Keratinocyte (primary cell): ENCODE results near the gene IRAK2. TPM values are rescaled to one million over a fixed set of nuclear protein-coding genes. Genes with fewer than 3 reads are reported as not detected.
A peak's percentile ranks its signal among the peaks of the same experiment; 100 is the strongest.

Experiments used
- DNase-seq: peaks from one replicate; pipeline ENCODE4 v3.0.0-alpha.2; 2011; ENCODE audit warnings: low read depth, missing footprints, low spot score
- FAIRE-seq: peaks from 2 replicates; lab custom pipeline; 2011; peaks lifted over from hg19 to GRCh38; lab: Jason Lieb, UNC
- H2AFZ ChIP-seq: 2 replicates; pipeline ENCODE4 v1.6.0; 2012; ENCODE audit warnings: low read length, control low read depth, inconsistent platforms; ENCODE audit not compliant: control insufficient read depth
- H3K27ac ChIP-seq: 2 replicates; pipeline ENCODE4 v1.5.1; 2011; ENCODE audit warnings: low read length; ENCODE audit not compliant: control insufficient read depth, insufficient read depth
- H3K27me3 ChIP-seq: 3 replicates; pipeline ENCODE4 v1.6.0; 2011; ENCODE audit warnings: low read length; ENCODE audit not compliant: control insufficient read depth, insufficient read depth; ENCODE audit errors: extremely low read depth
- H3K36me3 ChIP-seq, 2 experiments: 2 replicates in 1 of 2; 3 replicates in 1 of 2; pipeline ENCODE4 v1.5.1; 2011; ENCODE audit warnings: low read length in 2 of 2, mild to moderate bottlenecking in 1 of 2; ENCODE audit not compliant: control insufficient read depth in 2 of 2, insufficient read depth in 2 of 2; ENCODE audit errors: extremely low read depth in 1 of 2
- H3K4me1 ChIP-seq: 3 replicates; pipeline ENCODE4 v1.5.1; 2011; ENCODE audit warnings: low read length; ENCODE audit not compliant: control insufficient read depth, insufficient read depth; ENCODE audit errors: extremely low read depth
- H3K4me2 ChIP-seq: 3 replicates; pipeline ENCODE4 v1.6.0; 2011; ENCODE audit warnings: low read depth, low read length; ENCODE audit not compliant: control insufficient read depth, insufficient read depth; ENCODE audit errors: extremely low read depth
- H3K4me3 ChIP-seq, 3 experiments: fragments of 200-600 bp in 1 of 3; sonication (generic) in 1 of 3; 2 replicates in 2 of 3; 3 replicates in 1 of 3; pipeline ENCODE4 v1.5.1; 2011 to 2016; ENCODE audit warnings: low read length in 3 of 3, mild to moderate bottlenecking in 3 of 3, control low read depth in 2 of 3, inconsistent platforms in 1 of 3, low read depth in 1 of 3, mixed read lengths in 1 of 3, mixed run types in 1 of 3, moderate library complexity in 1 of 3; ENCODE audit not compliant: control insufficient read depth in 2 of 3, insufficient read depth in 2 of 3; ENCODE audit errors: extremely low read depth in 1 of 3
- H3K79me2 ChIP-seq: 2 replicates; pipeline ENCODE4 v1.6.0; 2012; ENCODE audit warnings: low read length; ENCODE audit not compliant: control insufficient read depth, insufficient read depth
- H3K9ac ChIP-seq: 3 replicates; pipeline ENCODE4 v1.6.0; 2011; ENCODE audit warnings: low read length; ENCODE audit not compliant: control insufficient read depth, insufficient read depth; ENCODE audit errors: extremely low read depth
- H3K9me1 ChIP-seq: 3 replicates; pipeline ENCODE4 v1.6.0; 2011; ENCODE audit warnings: low read length; ENCODE audit not compliant: control insufficient read depth, insufficient read depth; ENCODE audit errors: extremely low read depth
- H3K9me3 ChIP-seq: 2 replicates; pipeline ENCODE4 v1.5.1; 2012; ENCODE audit warnings: low read depth, low read length; ENCODE audit not compliant: control insufficient read depth
- H4K20me1 ChIP-seq: 3 replicates; pipeline ENCODE4 v1.6.0; 2011; ENCODE audit warnings: low read length; ENCODE audit not compliant: control insufficient read depth, insufficient read depth; ENCODE audit errors: extremely low read depth
- CTCF ChIP-seq, 3 experiments: IDR thresholded peaks in 1 of 3; conservative IDR thresholded peaks in 1 of 3; optimal IDR thresholded peaks in 1 of 3; 2 replicates in 2 of 3; 3 replicates in 1 of 3; pipeline versions ENCODE3 to v1.5.1; 2011; ENCODE audit warnings: low read length in 3 of 3, mild to moderate bottlenecking in 3 of 3, moderate library complexity in 2 of 3, control low read depth in 1 of 3, inconsistent platforms in 1 of 3; ENCODE audit not compliant: insufficient read depth in 2 of 3; ENCODE audit errors: extremely low read depth in 1 of 3
- EZH2 ChIP-seq: IDR thresholded peaks from one replicate; pipeline ENCODE4 v1.6.1; 2012; ENCODE audit warnings: inconsistent platforms, mild to moderate bottlenecking, low read length, moderate library complexity
- dilution Hi-C: fragments of 300-500 bp; cut with MboI; formaldehyde crosslinking; loops from one replicate; pipeline ENCODE4 v1.7.0; 2020; ENCODE audit warnings: low sequenced_read_pairs; ENCODE audit not compliant: extremely low pct_ligation_motif_present
- polyA plus RNA-seq, 5 experiments: library from polyadenylated mRNA; depleted of rRNA in 3 of 5; stranded (reverse) in 3 of 5; stranded (forward) in 1 of 5; unstranded in 1 of 5; fragments of >200 nt; gene quantifications; 1 replicate in 1 of 5; 2 replicates in 3 of 5; 3 replicates in 1 of 5; pipeline versions ENCODE4 v1.2.1 to v1.2.3, GENCODE V29; 2011 to 2012; ENCODE audit warnings: missing spikeins in 2 of 5, low read depth in 1 of 5, low replicate concordance in 1 of 5

IRAK2 gene
- polyA plus RNA-seq, 1 donor (not counting 4 experiments of a cell fraction or from before 2014, with no cell fraction given), result 3.5 TPM

- Histone ChIP-seq H3K27ac (peak overlapping the region; percentile 85), H3K4me1 (peaks cover 39% of the 10 kb centered on the region), H3K4me2 (no peak overlapping the region), H3K36me3 (peaks cover 2 to 4% of the 10 kb centered on the region in 2 experiments), H3K27me3 (no peaks in the 10 kb centered on the region), H3K9ac (peak overlapping the region; percentile 62), H3K79me2 (no peaks in the 10 kb centered on the region), H2AFZ (no peak overlapping the region), H3K9me1 (no peaks in the 10 kb centered on the region), H4K20me1 (no peaks in the 10 kb centered on the region), H3K4me3 (no peak overlapping the region), H3K9me3 (no peaks in the 10 kb centered on the region)
- FAIRE-seq (no peak), DNase-seq (no peak)
- TF ChIP-seq CTCF (optimal IDR thresholded peaks at IDR 0.05 in 1 of 3, IDR thresholded peaks at IDR 0.05 in 1 of 3, conservative IDR thresholded peaks at IDR 0.05 in 1 of 3; ENCODE audit: extremely low read depth in 1 of 3, insufficient read depth in 2 of 3, low read length in 3 of 3), result no peak
- TF ChIP-seq EZH2, result no peak
- dilution Hi-C loops, result no loop called here
Observed at GRCh38 chr3:10206166-10206511, 41.4 kb downstream of the IRAK2 start.

- Histone ChIP-seq H3K9ac (no peak overlapping the region), H3K27me3 (no peaks in the 10 kb centered on the region), H3K9me1 (no peaks in the 10 kb centered on the region), H3K79me2 (no peaks in the 10 kb centered on the region), H3K4me1 (no peaks in the 10 kb centered on the region), H3K36me3 (peaks cover 0 to 2% of the 10 kb centered on the region in 2 experiments), H4K20me1 (no peaks in the 10 kb centered on the region), H3K4me2 (no peak overlapping the region), H2AFZ (no peak overlapping the region), H3K27ac (no peak overlapping the region), H3K9me3 (no peaks in the 10 kb centered on the region), H3K4me3 (no peak overlapping the region)
- dilution Hi-C loops, result no loop called here
- TF ChIP-seq CTCF (optimal IDR thresholded peaks at IDR 0.05 in 1 of 3, IDR thresholded peaks at IDR 0.05 in 1 of 3, conservative IDR thresholded peaks at IDR 0.05 in 1 of 3; ENCODE audit: extremely low read depth in 1 of 3, insufficient read depth in 2 of 3, low read length in 3 of 3) (no peak), EZH2 (no peak)
- DNase-seq (no peak), FAIRE-seq (no peak)
Observed at GRCh38 chr3:10213156-10213792, 48.6 kb downstream of the IRAK2 start.
